ENCODE results near the gene SMOC2.

The SMOC2 gene

GRCh38 chr6:168598251-168599117 lies 157.5 kb downstream of the SMOC2 start:
- H3K27me3 ChIP-seq (replicated peaks; ENCODE audit: control insufficient read depth, insufficient read depth, low read length) = peaks cover 9% of the 10 kb centered on the region
- H3K4me3 ChIP-seq (ENCODE audit: low read length) = no peak overlapping the region
- H3K9me3 ChIP-seq (ENCODE audit: control insufficient read depth, low read length) = no peaks in the 10 kb centered on the region
- no peaks in the 10 kb centered on the region for H3K4me1 ChIP-seq (ENCODE audit: control insufficient read depth, insufficient read depth, low read length)
- DNase-seq (ENCODE audit: low read depth) = no peak
- no peak overlapping the region for H3K9ac ChIP-seq (ENCODE audit: low read length)
- H3K36me3 ChIP-seq (ENCODE audit: control insufficient read depth, insufficient read depth, low read length, severe bottlenecking) = peaks cover 4% of the 10 kb centered on the region

GRCh38 chr6:168599118-168599494 lies 158.1 kb downstream of the SMOC2 start:
- DNase-seq (ENCODE audit: low read depth) = no peak
- no peak overlapping the region for H3K4me3 ChIP-seq (ENCODE audit: low read length)
- H3K4me1 ChIP-seq (ENCODE audit: control insufficient read depth, insufficient read depth, low read length) = no peaks in the 10 kb centered on the region
- H3K9ac ChIP-seq (ENCODE audit: low read length) = no peak overlapping the region
- peaks cover 11% of the 10 kb centered on the region for H3K27me3 ChIP-seq (replicated peaks; ENCODE audit: control insufficient read depth, insufficient read depth, low read length)
- peaks cover 4% of the 10 kb centered on the region for H3K36me3 ChIP-seq (ENCODE audit: control insufficient read depth, insufficient read depth, low read length, severe bottlenecking)
- H3K9me3 ChIP-seq (ENCODE audit: control insufficient read depth, low read length) = peaks cover 3% of the 10 kb centered on the region

- H3K9ac ChIP-seq (ENCODE audit: low read length) = no peak overlapping the region
- H3K27me3 ChIP-seq (replicated peaks; ENCODE audit: control insufficient read depth, insufficient read depth, low read length) = peaks cover 11% of the 10 kb centered on the region
- no peaks in the 10 kb centered on the region for H3K4me1 ChIP-seq (ENCODE audit: control insufficient read depth, insufficient read depth, low read length)
- peaks cover 3% of the 10 kb centered on the region for H3K9me3 ChIP-seq (ENCODE audit: control insufficient read depth, low read length)
- H3K36me3 ChIP-seq (ENCODE audit: control insufficient read depth, insufficient read depth, low read length, severe bottlenecking) = peaks cover 4% of the 10 kb centered on the region
- DNase-seq (ENCODE audit: low read depth) = no peak
- H3K4me3 ChIP-seq (ENCODE audit: low read length) = no peak overlapping the region
Measured at GRCh38 chr6:168599769-168600330, 158.9 kb downstream of the SMOC2 start.

GRCh38 chr6:168600381-168600780 lies 159.4 kb downstream of the SMOC2 start:
- H3K9me3 ChIP-seq (ENCODE audit: control insufficient read depth, low read length) = peaks cover 3% of the 10 kb centered on the region
- no peak overlapping the region for H3K9ac ChIP-seq (ENCODE audit: low read length)
- DNase-seq (ENCODE audit: low read depth) = no peak
- H3K4me1 ChIP-seq (ENCODE audit: control insufficient read depth, insufficient read depth, low read length) = no peaks in the 10 kb centered on the region
- H3K4me3 ChIP-seq (ENCODE audit: low read length) = no peak overlapping the region
- peaks cover 11% of the 10 kb centered on the region for H3K27me3 ChIP-seq (replicated peaks; ENCODE audit: control insufficient read depth, insufficient read depth, low read length)
- H3K36me3 ChIP-seq (ENCODE audit: control insufficient read depth, insufficient read depth, low read length, severe bottlenecking) = peaks cover 4% of the 10 kb centered on the region

- no peak overlapping the region for H3K4me3 ChIP-seq (ENCODE audit: low read length)
- no peak for DNase-seq (ENCODE audit: low read depth)
- no peak overlapping the region for H3K9ac ChIP-seq (ENCODE audit: low read length)
Measured at GRCh38 chr6:168601111-168601510, 160.1 kb downstream of the SMOC2 start.

GRCh38 chr6:168601546-168601945 lies 160.6 kb downstream of the SMOC2 start:
- H3K9ac ChIP-seq (ENCODE audit: low read length) = no peak overlapping the region
- H3K4me1 ChIP-seq (ENCODE audit: control insufficient read depth, insufficient read depth, low read length) = no peaks in the 10 kb centered on the region
- DNase-seq (ENCODE audit: low read depth) = no peak
- peaks cover 16% of the 10 kb centered on the region for H3K27me3 ChIP-seq (replicated peaks; ENCODE audit: control insufficient read depth, insufficient read depth, low read length)
- peaks cover 3% of the 10 kb centered on the region for H3K9me3 ChIP-seq (ENCODE audit: control insufficient read depth, low read length)
- no peak overlapping the region for H3K4me3 ChIP-seq (ENCODE audit: low read length)
- H3K36me3 ChIP-seq (ENCODE audit: control insufficient read depth, insufficient read depth, low read length, severe bottlenecking) = peaks cover 4% of the 10 kb centered on the region

More at GRCh38 chr6:168601111-168601510, 160.1 kb downstream of the SMOC2 start:
- no peaks in the 10 kb centered on the region for H3K4me1 ChIP-seq (ENCODE audit: control insufficient read depth, insufficient read depth, low read length)
- H3K9me3 ChIP-seq (ENCODE audit: control insufficient read depth, low read length) = peaks cover 3% of the 10 kb centered on the region
- H3K27me3 ChIP-seq (replicated peaks; ENCODE audit: control insufficient read depth, insufficient read depth, low read length) = peaks cover 16% of the 10 kb centered on the region
- peaks cover 4% of the 10 kb centered on the region for H3K36me3 ChIP-seq (ENCODE audit: control insufficient read depth, insufficient read depth, low read length, severe bottlenecking)

GRCh38 chr6:168602576-168602975 lies 161.6 kb downstream of the SMOC2 start:
- Histone ChIP-seq H3K4me1 (ENCODE audit: control insufficient read depth, insufficient read depth, low read length) (no peaks in the 10 kb centered on the region), H3K36me3 (ENCODE audit: control insufficient read depth, insufficient read depth, low read length, severe bottlenecking) (peaks cover 4% of the 10 kb centered on the region), H3K4me3 (ENCODE audit: low read length) (no peak overlapping the region), H3K9ac (ENCODE audit: low read length) (no peak overlapping the region), H3K9me3 (ENCODE audit: control insufficient read depth, low read length) (peaks cover 3% of the 10 kb centered on the region), H3K27me3 (replicated peaks; ENCODE audit: control insufficient read depth, insufficient read depth, low read length) (peaks cover 16% of the 10 kb centered on the region)
- DNase-seq (ENCODE audit: low read depth) = no peak

GRCh38 chr6:168603234-168603633 lies 162.2 kb downstream of the SMOC2 start:
- Histone ChIP-seq H3K9me3 (ENCODE audit: control insufficient read depth, low read length) (peaks cover 3% of the 10 kb centered on the region), H3K36me3 (ENCODE audit: control insufficient read depth, insufficient read depth, low read length, severe bottlenecking) (peaks cover 4% of the 10 kb centered on the region), H3K4me1 (ENCODE audit: control insufficient read depth, insufficient read depth, low read length) (no peaks in the 10 kb centered on the region), H3K4me3 (ENCODE audit: low read length) (no peak overlapping the region), H3K9ac (ENCODE audit: low read length) (no peak overlapping the region), H3K27me3 (replicated peaks; ENCODE audit: control insufficient read depth, insufficient read depth, low read length) (peaks cover 16% of the 10 kb centered on the region)
- no peak for DNase-seq (ENCODE audit: low read depth)

GRCh38 chr6:168605964-168606363 lies 165.0 kb downstream of the SMOC2 start:
- no peaks in the 10 kb centered on the region for H3K4me1 ChIP-seq (ENCODE audit: control insufficient read depth, insufficient read depth, low read length)
- H3K9ac ChIP-seq (ENCODE audit: low read length) = no peak overlapping the region
- no peaks in the 10 kb centered on the region for H3K36me3 ChIP-seq (ENCODE audit: control insufficient read depth, insufficient read depth, low read length, severe bottlenecking)
- no peak overlapping the region for H3K4me3 ChIP-seq (ENCODE audit: low read length)
- peaks cover 14% of the 10 kb centered on the region for H3K27me3 ChIP-seq (replicated peaks; ENCODE audit: control insufficient read depth, insufficient read depth, low read length)
- no peak for DNase-seq (ENCODE audit: low read depth)
- peaks cover 3% of the 10 kb centered on the region for H3K9me3 ChIP-seq (ENCODE audit: control insufficient read depth, low read length)

GRCh38 chr6:168606722-168607121 lies 165.7 kb downstream of the SMOC2 start:
- H3K4me1 ChIP-seq (ENCODE audit: control insufficient read depth, insufficient read depth, low read length) = no peaks in the 10 kb centered on the region
- H3K9ac ChIP-seq (ENCODE audit: low read length) = no peak overlapping the region
- H3K27me3 ChIP-seq (replicated peaks; ENCODE audit: control insufficient read depth, insufficient read depth, low read length) = peaks cover 11% of the 10 kb centered on the region
- no peak overlapping the region for H3K4me3 ChIP-seq (ENCODE audit: low read length)
- H3K36me3 ChIP-seq (ENCODE audit: control insufficient read depth, insufficient read depth, low read length, severe bottlenecking) = no peaks in the 10 kb centered on the region
- DNase-seq (ENCODE audit: low read depth) = no peak
- H3K9me3 ChIP-seq (ENCODE audit: control insufficient read depth, low read length) = peaks cover 3% of the 10 kb centered on the region

GRCh38 chr6:168607272-168608112 lies 166.5 kb downstream of the SMOC2 start:
- Histone ChIP-seq H3K36me3 (ENCODE audit: control insufficient read depth, insufficient read depth, low read length, severe bottlenecking) (no peaks in the 10 kb centered on the region), H3K27me3 (replicated peaks; ENCODE audit: control insufficient read depth, insufficient read depth, low read length) (peaks cover 10% of the 10 kb centered on the region), H3K9ac (ENCODE audit: low read length) (no peak overlapping the region), H3K4me1 (ENCODE audit: control insufficient read depth, insufficient read depth, low read length) (no peaks in the 10 kb centered on the region), H3K4me3 (ENCODE audit: low read length) (no peak overlapping the region), H3K9me3 (ENCODE audit: control insufficient read depth, low read length) (peaks cover 3% of the 10 kb centered on the region)
- no peak for DNase-seq (ENCODE audit: low read depth)
